ENCODE data around the gene GPC2.

GPC2 gene

DNA sequence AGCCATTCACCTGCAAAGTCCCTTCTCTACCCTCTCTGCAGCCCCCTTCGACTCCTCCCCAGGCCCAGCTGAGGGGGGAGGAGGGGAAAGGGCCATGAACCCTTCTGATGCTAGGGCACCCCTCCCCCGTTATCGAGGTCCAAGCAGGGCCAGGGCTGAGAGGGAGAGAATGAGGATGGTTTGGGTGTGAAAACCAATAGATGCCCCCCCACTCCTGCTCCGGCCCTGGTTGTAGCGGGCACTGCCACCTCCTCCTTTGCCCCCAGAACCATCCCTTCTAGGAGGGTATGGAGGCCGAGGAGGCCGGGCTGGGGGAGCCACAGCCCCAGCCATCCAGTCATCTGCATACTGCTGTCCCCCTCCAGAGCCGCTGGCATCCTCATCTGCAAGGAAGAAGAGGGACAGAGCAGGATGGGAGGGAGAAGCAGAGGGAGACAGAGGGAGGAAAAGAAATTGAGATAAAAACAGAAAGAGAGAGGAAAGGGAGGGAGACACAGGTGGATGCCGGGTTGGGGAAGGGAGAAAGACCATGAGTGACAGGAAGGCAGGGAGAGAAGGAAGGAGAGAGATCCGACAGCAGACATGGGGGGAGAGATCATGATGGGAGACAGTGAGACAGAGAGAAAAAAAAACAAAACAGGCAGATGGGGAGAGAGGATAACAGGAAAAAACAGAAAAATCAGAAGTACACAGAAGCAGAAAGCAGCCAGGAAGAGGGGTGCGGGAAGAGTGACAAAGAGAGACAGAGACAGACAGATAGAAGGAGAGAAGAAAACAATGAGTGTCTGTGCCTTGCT lies 6.9 kb downstream of the GPC2 start:
- Histone ChIP-seq H3K4me1 (ENCODE audit: control insufficient read depth, insufficient read depth, low read length) (peaks cover 23% of the 10 kb centered on the region), H3K36me3 (ENCODE audit: control insufficient read depth, insufficient read depth, low read length) (peaks cover under 1% of the 10 kb centered on the region), H3K9me3 (ENCODE audit: control insufficient read depth, low read length) (no peaks in the 10 kb centered on the region), H3K27ac (ENCODE audit: insufficient read depth, low read depth, low read length, poor library complexity, severe bottlenecking) (no peak overlapping the region), H3K4me3 (ENCODE audit: insufficient read depth, low read depth, low read length) (no peak overlapping the region), H3K27me3 (ENCODE audit: control insufficient read depth, insufficient read depth, low read length, poor library complexity, severe bottlenecking) (peaks cover 35% of the 10 kb centered on the region)
- WGBS, 2 experiments: 78% methylated on average over 10 to 11 of the region's 11 CpGs

DNA sequence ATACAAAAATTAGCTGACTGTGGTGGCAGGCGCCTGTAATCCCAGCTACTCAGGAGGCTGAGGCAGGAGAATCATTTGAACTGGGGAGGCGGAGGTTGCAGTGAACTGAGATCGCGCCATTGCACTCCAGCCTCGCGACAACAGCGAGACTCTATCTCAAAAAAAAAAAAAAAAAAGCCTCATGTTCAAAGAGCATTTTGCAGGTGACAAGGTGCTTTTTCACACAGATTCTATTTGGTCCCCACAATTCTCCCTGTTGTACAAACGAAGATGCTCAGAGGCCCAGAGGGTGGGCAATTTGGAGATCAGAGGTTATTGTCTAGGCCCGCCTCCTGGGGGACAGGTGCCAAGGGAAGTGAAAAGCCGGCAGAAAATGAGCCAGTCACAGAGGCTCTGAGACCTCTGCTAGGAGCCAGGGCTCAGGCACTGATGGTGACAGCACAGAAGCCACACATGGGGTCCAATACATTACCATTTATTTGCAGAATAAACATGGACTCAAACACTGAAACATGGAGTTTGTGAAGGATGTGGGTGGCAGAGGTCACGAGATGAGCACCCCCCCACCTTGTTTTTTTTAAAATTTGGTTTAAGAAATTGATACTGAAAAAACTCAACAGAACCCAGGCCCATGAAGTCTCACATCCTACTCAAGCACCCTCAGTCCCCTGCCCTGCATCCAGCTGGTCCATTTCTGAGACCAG lies 7.9 kb downstream of the GPC2 start:
- Histone ChIP-seq H3K4me3 (ENCODE audit: insufficient read depth, low read depth, low read length) (no peak overlapping the region), H3K27ac (ENCODE audit: insufficient read depth, low read depth, low read length, poor library complexity, severe bottlenecking) (no peak overlapping the region), H3K9me3 (ENCODE audit: control insufficient read depth, low read length) (no peaks in the 10 kb centered on the region), H3K4me1 (ENCODE audit: control insufficient read depth, insufficient read depth, low read length) (peaks cover 23% of the 10 kb centered on the region), H3K27me3 (ENCODE audit: control insufficient read depth, insufficient read depth, low read length, poor library complexity, severe bottlenecking) (peaks cover 35% of the 10 kb centered on the region), H3K36me3 (ENCODE audit: control insufficient read depth, insufficient read depth, low read length) (no peaks in the 10 kb centered on the region)
- WGBS, 2 experiments: 82% methylated on average over 10 to 11 of the region's 11 CpGs

DNA sequence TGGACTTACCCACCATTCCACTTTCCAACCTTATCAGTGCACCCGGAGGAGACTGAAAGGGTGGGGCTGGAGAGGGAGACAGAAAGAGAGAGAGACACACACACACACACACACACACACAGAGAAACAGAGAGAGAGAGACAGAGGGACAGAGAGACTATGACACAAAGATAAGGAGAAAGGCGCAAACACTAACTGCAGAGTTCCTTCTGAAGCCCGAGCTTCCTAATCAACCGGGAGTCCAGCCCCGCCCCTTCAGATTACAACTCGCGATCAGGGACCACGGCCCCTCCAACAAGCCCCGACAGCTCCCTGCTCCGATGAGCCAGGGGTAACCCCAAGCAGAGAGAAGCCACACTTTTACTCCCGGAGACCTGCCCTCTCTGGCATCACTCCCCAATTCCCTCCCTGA lies 9.3 kb downstream of the GPC2 start:
- Histone ChIP-seq H3K27ac (ENCODE audit: insufficient read depth, low read depth, low read length, poor library complexity, severe bottlenecking) (no peak overlapping the region), H3K27me3 (ENCODE audit: control insufficient read depth, insufficient read depth, low read length, poor library complexity, severe bottlenecking) (peaks cover 35% of the 10 kb centered on the region), H3K4me1 (ENCODE audit: control insufficient read depth, insufficient read depth, low read length) (peaks cover 23% of the 10 kb centered on the region), H3K9me3 (ENCODE audit: control insufficient read depth, low read length) (no peaks in the 10 kb centered on the region), H3K4me3 (ENCODE audit: insufficient read depth, low read depth, low read length) (peak overlapping the region; percentile 18), H3K36me3 (ENCODE audit: control insufficient read depth, insufficient read depth, low read length) (no peaks in the 10 kb centered on the region)
- WGBS, 2 experiments: 9 to 10% methylated on average over 10 to 11 of the region's 11 CpGs

DNA sequence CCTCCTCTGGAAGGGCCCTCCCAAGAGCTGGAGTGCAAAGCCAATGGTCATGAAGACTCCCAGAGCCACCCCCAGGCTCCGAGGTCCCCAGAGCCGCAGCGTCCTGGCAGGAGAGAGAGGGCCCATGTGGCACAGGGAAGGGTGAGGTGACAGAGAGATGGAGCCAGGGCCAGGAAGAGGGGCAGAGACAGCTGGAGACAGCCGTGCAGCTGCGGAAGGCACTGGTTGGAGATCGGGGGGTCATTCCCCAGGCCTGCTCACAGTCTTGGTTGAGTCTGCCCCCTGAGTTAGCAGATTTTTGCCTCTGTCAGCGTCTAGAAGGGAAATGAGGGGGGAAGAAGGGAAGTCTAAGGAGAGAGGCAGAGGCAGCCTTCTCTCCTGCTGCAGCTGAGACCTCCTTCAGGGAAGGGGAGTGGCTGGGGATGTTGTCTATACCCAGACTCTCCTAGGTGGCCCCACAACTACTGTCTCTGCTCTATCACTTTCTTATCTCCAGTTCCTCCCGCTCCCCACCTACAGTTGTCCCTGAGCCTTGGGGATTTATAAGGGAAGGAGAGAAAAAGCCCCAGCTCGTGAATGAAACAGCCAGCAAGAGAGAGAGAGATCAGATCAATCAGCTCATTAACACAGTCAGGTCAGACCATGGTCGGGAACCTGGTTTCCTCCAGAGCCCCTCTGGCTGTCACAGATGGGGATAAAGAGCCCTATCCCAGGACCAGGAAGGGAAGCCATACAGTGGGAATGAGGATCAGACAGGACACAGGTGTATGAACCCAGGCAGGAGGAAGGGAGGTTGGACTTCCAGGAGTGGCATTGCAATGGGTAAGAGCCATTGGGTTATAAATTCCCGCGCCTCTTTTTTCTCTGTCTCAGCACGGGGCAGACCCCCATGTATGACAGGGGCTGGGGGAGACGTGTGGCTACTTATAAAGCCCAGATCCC lies 9.9 kb downstream of the GPC2 start:
- Histone ChIP-seq H3K4me3 (ENCODE audit: insufficient read depth, low read depth, low read length) (peak overlapping the region; percentile 18), H3K27ac (ENCODE audit: insufficient read depth, low read depth, low read length, poor library complexity, severe bottlenecking) (no peak overlapping the region)
- 51 to 65% methylated on average over 13 to 14 of the region's 14 CpGs for WGBS, 2 experiments

DNA sequence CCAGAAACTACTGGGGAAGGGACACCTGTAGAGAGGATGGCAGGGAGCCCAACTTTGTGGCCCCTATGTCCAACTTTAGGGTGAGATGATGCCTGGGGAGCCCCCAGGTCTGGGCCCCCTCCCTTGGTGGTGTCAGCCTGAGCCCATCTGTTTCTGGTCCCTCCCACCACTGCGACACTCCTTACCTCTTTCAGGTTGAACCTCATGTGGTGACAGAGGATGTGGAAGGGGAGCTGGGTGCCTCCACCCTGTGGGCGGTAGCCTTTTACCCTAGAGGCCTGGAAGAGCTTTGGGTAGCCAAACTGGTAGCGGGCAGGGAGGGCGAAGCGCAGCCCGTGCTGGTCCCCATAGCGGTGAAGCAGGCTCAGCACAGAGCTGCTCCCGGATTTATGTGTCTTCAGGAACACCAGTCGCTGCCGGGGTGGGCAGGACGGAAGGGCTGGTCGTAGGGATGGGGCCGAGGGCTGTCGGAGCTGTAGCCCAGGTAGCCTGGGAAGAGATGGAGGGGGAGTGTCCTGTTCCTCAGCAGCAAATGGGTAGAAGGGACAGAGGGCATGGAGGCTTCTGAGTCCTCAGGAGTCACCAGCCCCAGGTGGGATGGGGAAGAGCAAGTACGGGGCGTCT lies 10.8 kb downstream of the GPC2 start:
- peaks cover 23% of the 10 kb centered on the region for H3K4me1 ChIP-seq (ENCODE audit: control insufficient read depth, insufficient read depth, low read length)
- H3K27ac ChIP-seq (ENCODE audit: insufficient read depth, low read depth, low read length, poor library complexity, severe bottlenecking): no peak overlapping the region
- H3K36me3 ChIP-seq (ENCODE audit: control insufficient read depth, insufficient read depth, low read length): no peaks in the 10 kb centered on the region
- 87 to 89% methylated on average over 16 of the region's 16 CpGs for WGBS, 2 experiments
- peaks cover 27% of the 10 kb centered on the region for H3K27me3 ChIP-seq (ENCODE audit: control insufficient read depth, insufficient read depth, low read length, poor library complexity, severe bottlenecking)
- no peaks in the 10 kb centered on the region for H3K9me3 ChIP-seq (ENCODE audit: control insufficient read depth, low read length)
- no peak overlapping the region for H3K4me3 ChIP-seq (ENCODE audit: insufficient read depth, low read depth, low read length)

More for the DNA sequence above, 9.9 kb downstream of the GPC2 start:
- H3K9me3 ChIP-seq (ENCODE audit: control insufficient read depth, low read length): no peaks in the 10 kb centered on the region
- peaks cover 35% of the 10 kb centered on the region for H3K27me3 ChIP-seq (ENCODE audit: control insufficient read depth, insufficient read depth, low read length, poor library complexity, severe bottlenecking)
- H3K36me3 ChIP-seq (ENCODE audit: control insufficient read depth, insufficient read depth, low read length): no peaks in the 10 kb centered on the region
- peaks cover 23% of the 10 kb centered on the region for H3K4me1 ChIP-seq (ENCODE audit: control insufficient read depth, insufficient read depth, low read length)

DNA sequence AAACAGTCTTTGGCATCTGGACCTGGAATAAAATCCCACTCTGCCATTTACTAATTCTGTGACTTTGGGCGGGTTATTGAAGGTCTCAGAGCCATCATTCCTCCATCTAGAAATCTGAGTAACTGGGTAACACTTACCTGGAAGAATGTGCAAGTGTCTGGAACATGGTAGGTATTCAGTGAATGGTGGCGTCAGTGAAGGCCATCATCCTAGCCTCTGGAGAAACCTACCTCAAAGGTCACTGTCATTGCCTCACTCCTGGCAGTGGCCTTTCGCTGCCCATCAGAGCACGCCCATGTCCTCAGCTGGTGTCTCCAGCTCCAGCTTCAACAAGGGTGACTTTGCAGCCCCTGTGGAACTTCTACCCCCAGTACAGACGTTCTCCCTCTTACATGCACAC lies 13.3 kb downstream of the GPC2 start:
- WGBS, 2 experiments: 90% methylated on average over 5 of the region's 5 CpGs
- H3K4me3 ChIP-seq (ENCODE audit: insufficient read depth, low read depth, low read length): no peak overlapping the region
- H3K4me1 ChIP-seq (ENCODE audit: control insufficient read depth, insufficient read depth, low read length): peaks cover 13% of the 10 kb centered on the region
- H3K36me3 ChIP-seq (ENCODE audit: control insufficient read depth, insufficient read depth, low read length): no peaks in the 10 kb centered on the region
- H3K27me3 ChIP-seq (ENCODE audit: control insufficient read depth, insufficient read depth, low read length, poor library complexity, severe bottlenecking): peaks cover 16% of the 10 kb centered on the region
- H3K9me3 ChIP-seq (ENCODE audit: control insufficient read depth, low read length): no peaks in the 10 kb centered on the region
- H3K27ac ChIP-seq (ENCODE audit: insufficient read depth, low read depth, low read length, poor library complexity, severe bottlenecking): no peak overlapping the region

DNA sequence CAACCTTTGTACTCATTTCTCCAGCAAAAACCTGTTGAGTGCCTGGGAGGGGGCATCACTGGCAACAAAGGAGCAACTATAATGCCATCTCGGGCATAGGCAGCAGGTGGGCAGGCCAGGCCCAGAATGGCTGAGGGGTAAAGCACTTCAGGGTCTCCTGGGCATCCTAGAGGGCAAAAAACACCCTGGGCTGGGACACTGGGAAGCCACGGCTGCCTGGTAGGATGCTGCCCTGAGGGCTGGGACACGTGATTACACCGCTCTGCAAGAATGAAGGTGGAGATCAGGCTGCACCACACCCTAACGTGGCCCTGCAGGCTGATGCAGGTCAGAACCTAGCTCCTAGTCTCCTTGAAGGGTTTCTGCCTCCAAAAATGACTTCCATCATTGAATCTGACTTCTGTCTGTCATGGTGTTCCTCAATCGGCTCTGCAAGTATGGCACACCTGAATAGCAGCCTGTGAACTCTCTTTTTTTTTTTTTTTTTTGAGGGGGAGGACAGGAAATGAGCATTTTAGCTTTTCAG lies 14.1 kb downstream of the GPC2 start:
- 55% methylated on average over 6 of the region's 6 CpGs for WGBS, 2 experiments
- H3K9me3 ChIP-seq (ENCODE audit: control insufficient read depth, low read length): no peaks in the 10 kb centered on the region
- no peak overlapping the region for H3K4me3 ChIP-seq (ENCODE audit: insufficient read depth, low read depth, low read length)
- peaks cover 13% of the 10 kb centered on the region for H3K27me3 ChIP-seq (ENCODE audit: control insufficient read depth, insufficient read depth, low read length, poor library complexity, severe bottlenecking)
- H3K27ac ChIP-seq (ENCODE audit: insufficient read depth, low read depth, low read length, poor library complexity, severe bottlenecking): no peak overlapping the region
- H3K36me3 ChIP-seq (ENCODE audit: control insufficient read depth, insufficient read depth, low read length): no peaks in the 10 kb centered on the region
- peaks cover 13% of the 10 kb centered on the region for H3K4me1 ChIP-seq (ENCODE audit: control insufficient read depth, insufficient read depth, low read length)

DNA sequence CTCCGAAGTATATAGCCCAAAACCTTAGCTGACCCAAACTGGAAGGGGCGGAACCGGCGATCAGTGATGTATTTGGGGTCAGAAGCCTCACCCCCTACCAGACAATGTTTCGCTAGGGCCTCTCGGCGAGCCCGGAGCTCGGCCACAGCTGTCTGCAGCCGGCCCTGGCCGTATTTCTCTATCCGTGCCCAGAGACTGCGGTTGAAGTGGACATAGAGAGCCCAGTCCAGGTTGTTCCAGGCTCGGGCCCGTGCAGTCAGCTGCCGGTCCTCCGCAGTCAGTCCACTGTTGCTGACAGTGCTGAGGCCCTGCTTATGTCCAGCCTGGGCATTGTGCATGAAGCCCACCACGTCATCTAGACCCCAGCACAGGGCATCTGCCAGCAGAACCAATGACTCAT lies 17.1 kb downstream of the GPC2 start:
- H3K27ac ChIP-seq (ENCODE audit: insufficient read depth, low read depth, low read length, poor library complexity, severe bottlenecking): no peak overlapping the region
- WGBS, 2 experiments: 92 to 95% methylated on average over 18 of the region's 18 CpGs
- peaks cover 5% of the 10 kb centered on the region for H3K4me1 ChIP-seq (ENCODE audit: control insufficient read depth, insufficient read depth, low read length)
- no peaks in the 10 kb centered on the region for H3K9me3 ChIP-seq (ENCODE audit: control insufficient read depth, low read length)
- no peaks in the 10 kb centered on the region for H3K27me3 ChIP-seq (ENCODE audit: control insufficient read depth, insufficient read depth, low read length, poor library complexity, severe bottlenecking)
- peaks cover 15% of the 10 kb centered on the region for H3K36me3 ChIP-seq (ENCODE audit: control insufficient read depth, insufficient read depth, low read length)
- no peak overlapping the region for H3K4me3 ChIP-seq (ENCODE audit: insufficient read depth, low read depth, low read length)

DNA sequence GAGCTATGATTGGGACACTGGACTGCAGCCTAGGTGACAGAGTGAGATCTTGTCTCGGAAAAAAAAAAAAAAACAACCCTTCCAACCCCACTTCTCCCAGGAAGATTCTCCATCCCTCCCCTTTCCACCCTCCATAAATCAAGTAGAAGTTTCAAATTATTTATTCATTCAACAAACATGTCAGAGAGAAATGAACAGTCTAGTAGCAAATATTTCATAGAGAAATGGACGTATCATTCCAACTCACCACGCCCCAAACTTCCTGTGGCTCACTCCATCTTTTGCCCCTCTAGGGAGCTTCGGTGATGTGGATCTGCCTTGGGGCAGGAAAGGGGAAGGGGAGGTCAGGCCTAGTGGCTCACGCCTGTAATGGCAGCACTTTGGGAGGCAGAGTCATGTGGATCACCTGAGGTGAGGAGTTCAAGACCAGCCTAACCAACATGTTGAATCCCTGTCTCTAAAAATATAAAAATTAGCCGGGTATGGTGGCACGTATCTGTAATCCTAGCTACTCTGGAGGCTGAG lies 18.0 kb downstream of the GPC2 start:
- peaks cover 22% of the 10 kb centered on the region for H3K36me3 ChIP-seq (ENCODE audit: control insufficient read depth, insufficient read depth, low read length)
- peak overlapping the region; percentile 95 for H3K4me3 ChIP-seq (ENCODE audit: insufficient read depth, low read depth, low read length)
- no peak overlapping the region for H3K27ac ChIP-seq (ENCODE audit: insufficient read depth, low read depth, low read length, poor library complexity, severe bottlenecking)
- 83 to 87% methylated on average over 7 of the region's 7 CpGs for WGBS, 2 experiments
- no peaks in the 10 kb centered on the region for H3K9me3 ChIP-seq (ENCODE audit: control insufficient read depth, low read length)
- peaks cover 5% of the 10 kb centered on the region for H3K4me1 ChIP-seq (ENCODE audit: control insufficient read depth, insufficient read depth, low read length)
- H3K27me3 ChIP-seq (ENCODE audit: control insufficient read depth, insufficient read depth, low read length, poor library complexity, severe bottlenecking): no peaks in the 10 kb centered on the region
